ENCODE measurements around the gene LILRB5.
"Not testable (repeated sequence)": the region's sequence is repeated elsewhere in the genome, so short reads cannot be mapped to it uniquely, and the experiment has no call there.

DNA sequence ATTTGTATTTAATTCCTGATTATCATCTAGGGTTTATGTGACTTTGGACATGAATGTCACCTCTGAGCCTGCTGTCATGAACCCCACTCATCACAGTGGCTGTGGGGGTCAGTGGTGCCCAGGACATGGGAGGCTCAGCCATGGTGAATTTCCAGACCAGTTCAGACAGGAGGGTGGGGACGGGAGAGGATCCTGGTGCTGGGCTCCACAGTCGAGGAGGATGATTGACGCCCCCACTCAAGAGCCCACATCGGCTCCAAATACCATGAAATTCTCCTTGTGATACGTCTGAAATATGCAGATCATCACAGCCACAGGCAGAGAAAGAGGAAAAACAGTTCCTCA lies 33.2 kb downstream of the LILRB5 start:
- TF ChIP-seq, protein P1, sequence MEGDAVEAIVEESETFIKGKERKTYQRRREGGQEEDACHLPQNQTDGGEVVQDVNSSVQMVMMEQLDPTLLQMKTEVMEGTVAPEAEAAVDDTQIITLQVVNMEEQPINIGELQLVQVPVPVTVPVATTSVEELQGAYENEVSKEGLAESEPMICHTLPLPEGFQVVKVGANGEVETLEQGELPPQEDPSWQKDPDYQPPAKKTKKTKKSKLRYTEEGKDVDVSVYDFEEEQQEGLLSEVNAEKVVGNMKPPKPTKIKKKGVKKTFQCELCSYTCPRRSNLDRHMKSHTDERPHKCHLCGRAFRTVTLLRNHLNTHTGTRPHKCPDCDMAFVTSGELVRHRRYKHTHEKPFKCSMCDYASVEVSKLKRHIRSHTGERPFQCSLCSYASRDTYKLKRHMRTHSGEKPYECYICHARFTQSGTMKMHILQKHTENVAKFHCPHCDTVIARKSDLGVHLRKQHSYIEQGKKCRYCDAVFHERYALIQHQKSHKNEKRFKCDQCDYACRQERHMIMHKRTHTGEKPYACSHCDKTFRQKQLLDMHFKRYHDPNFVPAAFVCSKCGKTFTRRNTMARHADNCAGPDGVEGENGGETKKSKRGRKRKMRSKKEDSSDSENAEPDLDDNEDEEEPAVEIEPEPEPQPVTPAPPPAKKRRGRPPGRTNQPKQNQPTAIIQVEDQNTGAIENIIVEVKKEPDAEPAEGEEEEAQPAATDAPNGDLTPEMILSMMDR (IDR thresholded peaks at IDR 0.05 in 8 of 11, conservative IDR thresholded peaks at IDR 0.05 in 3 of 11): not testable (repeated sequence)
- TF ChIP-seq POLR2A (IDR thresholded peaks at IDR 0.05): not testable (repeated sequence)

Data from spleen (tissue), 7 donors.